Stimulated activated CD4-positive, alpha-beta T cell treated with anti-CD3 and anti-CD28 coated beads, Interleukin-12 subunit alpha, Interleukin-12 subunit beta, amount 100 ng/mL, for 24 hours (primary cell): ENCODE measurements around the gene GAB2.
"Not testable (repeated sequence)": the region's sequence is repeated elsewhere in the genome, so short reads cannot be mapped to it uniquely, and the experiment has no call there.

Source experiments
- DNase-seq, 2 experiments: peaks; one replicate each; pipeline ENCODE4 v3.0.0-alpha.2; 2020; ENCODE audit warnings: low read depth in 2 of 2

GAB2 gene

GRCh38 chr11:78222726-78223125, 194.9 kb downstream of the GAB2 start:
- DNase-seq: not testable (repeated sequence)

GRCh38 chr11:78221396-78222315, 196.0 kb downstream of the GAB2 start:
- no peak for DNase-seq

GRCh38 chr11:78220218-78221157, 197.1 kb downstream of the GAB2 start:
- DNase-seq: no peak

- no peak for DNase-seq
Observed at GRCh38 chr11:78219493-78220217, 198.0 kb downstream of the GAB2 start.

GRCh38 chr11:78218707-78219492, 198.7 kb downstream of the GAB2 start:
- DNase-seq: no peak

- DNase-seq: no peak
Observed at GRCh38 chr11:78217650-78218541, 199.7 kb downstream of the GAB2 start.

GRCh38 chr11:78216571-78217287, 200.9 kb downstream of the GAB2 start:
- no peak for DNase-seq

- no peak for DNase-seq
Observed at GRCh38 chr11:78216021-78216420, 201.6 kb downstream of the GAB2 start.

GRCh38 chr11:78214331-78215194, 203.1 kb downstream of the GAB2 start:
- no peak for DNase-seq

- no peak for DNase-seq
Observed at GRCh38 chr11:78213526-78214330, 203.9 kb downstream of the GAB2 start.

GRCh38 chr11:78212586-78213371, 204.8 kb downstream of the GAB2 start:
- DNase-seq: no peak

- DNase-seq: no peak
Observed at GRCh38 chr11:78211565-78211964, 206.1 kb downstream of the GAB2 start.

- DNase-seq: no peak
Observed at GRCh38 chr11:78210000-78210608, 207.5 kb downstream of the GAB2 start.

- no peak for DNase-seq
Observed at GRCh38 chr11:78209478-78209877, 208.1 kb downstream of the GAB2 start.

- no peak for DNase-seq
Observed at GRCh38 chr11:78208257-78209165, 209.1 kb downstream of the GAB2 start.
